Tibial nerve (tissue), 4 donors: ENCODE measurements around the gene ATP11C. TPM values are rescaled to one million over a fixed set of nuclear protein-coding genes. Genes with fewer than 3 reads are reported as not detected.

ENCODE experiments used
- DNase-seq, 2 donors: peaks; one replicate each; pipeline ENCODE4 v3.0.0-alpha.2; 2019; ENCODE audit warnings: low spot score in 2 of 2
- H3K27ac ChIP-seq, 4 donors: fragments of 200-600 bp; sonication (generic) in 3 of 4; one replicate each; pipeline ENCODE4 v1.5.1; 2017 to 2019; ENCODE audit warnings: mild to moderate bottlenecking in 1 of 4
- H3K27me3 ChIP-seq, 2 donors: fragments of 200-600 bp; sonication (generic) in 1 of 2; one replicate each; pipeline versions ENCODE4 v1.5.1 to v1.6.0; 2017 to 2019
- H3K36me3 ChIP-seq, 3 donors: fragments of 200-600 bp; sonication (generic); one replicate each; pipeline ENCODE4 v1.5.1; 2018 to 2019
- H3K4me1 ChIP-seq, 4 donors: fragments of 200-600 bp; sonication (generic) in 3 of 4; one replicate each; pipeline ENCODE4 v1.5.1; 2017 to 2019
- H3K4me3 ChIP-seq, 4 donors: fragments of 200-600 bp; sonication (generic) in 3 of 4; one replicate each; pipeline ENCODE4 v1.5.1; 2017 to 2019; ENCODE audit warnings: mild to moderate bottlenecking in 1 of 4, moderate library complexity in 1 of 4
- H3K9me3 ChIP-seq, 4 donors: fragments of 200-600 bp; sonication (generic) in 3 of 4; one replicate each; pipeline ENCODE4 v1.5.1; 2017 to 2019
- CTCF ChIP-seq, 5 experiments: fragments of 200-600 bp in 3 of 5; fragments of 450-650 bp in 2 of 5; sonication (generic) in 3 of 5; IDR thresholded peaks; one replicate each; pipeline ENCODE4 v1.5.1; 2016 to 2019; ENCODE audit warnings: antibody characterized with exemption in 5 of 5, mild to moderate bottlenecking in 3 of 5, moderate library complexity in 2 of 5
- EP300 ChIP-seq, 2 donors: sonication (generic); formaldehyde crosslinking; IDR thresholded peaks; one replicate each; pipeline ENCODE4 v1.6.1; 2017; ENCODE audit warnings: antibody characterized with exemption in 2 of 2, mild to moderate bottlenecking in 1 of 2
- POLR2A ChIP-seq, 2 donors: fragments of 450-650 bp; IDR thresholded peaks; one replicate each; pipeline ENCODE4 v1.6.1; 2017; ENCODE audit warnings: antibody characterized with exemption in 2 of 2, mild to moderate bottlenecking in 2 of 2, moderate library complexity in 2 of 2
- WGBS, 2 donors: methylation state at CpG; one replicate each; pipeline ENCODE4 v1.1.5; 2018; 5-methylcytosine and 5-hydroxymethylcytosine counted together
- total RNA-seq, 4 donors: library from RNA; depleted of rRNA; stranded (reverse); fragments of >200 nt; gene quantifications; one replicate each; pipeline ENCODE4 v1.1.0, GENCODE V29; 2016

ATP11C gene
- total RNA-seq, 4 donors from 2014 or later: 24.1 to 37.8 (median 32.9) TPM

- H3K36me3 ChIP-seq: no peaks in the 10 kb centered on the region
- H3K9me3 ChIP-seq: no peaks in the 10 kb centered on the region
- WGBS, 2 donors: 56 to 69% methylated on average over 3 of the region's 3 CpGs
- no peaks in the 10 kb centered on the region for H3K27me3 ChIP-seq
- H3K27ac ChIP-seq: no peak overlapping the region
- no peak overlapping the region for H3K4me3 ChIP-seq
- DNase-seq: no peak
- TF ChIP-seq CTCF (IDR thresholded peaks at IDR 0.05) (no peak), POLR2A (IDR thresholded peaks at IDR 0.05) (no peak), EP300 (IDR thresholded peaks at IDR 0.05) (no peak)
- no peaks in the 10 kb centered on the region for H3K4me1 ChIP-seq
These were observed 16.9 kb upstream of the ATP11C start for GRCh38 chrX:139949703-139950102.

- Histone ChIP-seq H3K4me1 (no peaks in the 10 kb centered on the region), H3K4me3 (no peak overlapping the region), H3K36me3 (no peaks in the 10 kb centered on the region), H3K9me3 (no peaks in the 10 kb centered on the region), H3K27ac (no peak overlapping the region), H3K27me3 (no peaks in the 10 kb centered on the region)
- WGBS, 2 donors: 69 to 84% methylated on average over 3 of the region's 3 CpGs
- DNase-seq: no peak
- no peak for TF ChIP-seq EP300 (IDR thresholded peaks at IDR 0.05)
- no peak for TF ChIP-seq POLR2A (IDR thresholded peaks at IDR 0.05)
- TF ChIP-seq CTCF (IDR thresholded peaks at IDR 0.05): no peak
These were observed 12.2 kb upstream of the ATP11C start for GRCh38 chrX:139945075-139945474.

GRCh38 chrX:139936259-139936658, 3.4 kb upstream of the ATP11C start:
- H3K9me3 ChIP-seq: no peaks in the 10 kb centered on the region
- TF ChIP-seq CTCF (IDR thresholded peaks at IDR 0.05) (no peak), EP300 (IDR thresholded peaks at IDR 0.05) (no peak)
- H3K4me3 ChIP-seq: no peak overlapping the region
- H3K27me3 ChIP-seq: peaks cover 0 to 4% of the 10 kb centered on the region in 2 donors
- H3K4me1 ChIP-seq: no peaks in the 10 kb centered on the region
- H3K36me3 ChIP-seq: no peaks in the 10 kb centered on the region
- H3K27ac ChIP-seq: no peak overlapping the region
- DNase-seq: no peak

GRCh38 chrX:139933904-139934303, 1.1 kb upstream of the ATP11C start:
- Histone ChIP-seq H3K27ac (peak overlapping the region; percentile 96 to 99 (median 98)), H3K27me3 (peaks cover 0 to 4% of the 10 kb centered on the region in 2 donors), H3K9me3 (no peaks in the 10 kb centered on the region), H3K4me3 (peak overlapping the region; percentile 56 to 91 (median 84)), H3K4me1 (no peaks in the 10 kb centered on the region), H3K36me3 (no peaks in the 10 kb centered on the region)
- WGBS, 2 donors: 57 to 70% methylated on average over 15 of the region's 15 CpGs
- no peak for DNase-seq
- TF ChIP-seq CTCF (IDR thresholded peaks at IDR 0.05) (no peak), POLR2A (IDR thresholded peaks at IDR 0.05) (no peak), EP300 (IDR thresholded peaks at IDR 0.05) (no peak)

- no peaks in the 10 kb centered on the region for H3K9me3 ChIP-seq
- peak overlapping the region; percentile 56 to 91 (median 84) for H3K4me3 ChIP-seq
- DNase-seq: peak; percentile 15 to 20
- H3K4me1 ChIP-seq: no peaks in the 10 kb centered on the region
- H3K27me3 ChIP-seq: peaks cover 0 to 4% of the 10 kb centered on the region in 2 donors
- peak overlapping the region; percentile 96 to 99 (median 98) for H3K27ac ChIP-seq
- TF ChIP-seq EP300 (IDR thresholded peaks at IDR 0.05) (no peak), CTCF (IDR thresholded peaks at IDR 0.05) (no peak), POLR2A (IDR thresholded peaks at IDR 0.05) (no peak)
- no peaks in the 10 kb centered on the region for H3K36me3 ChIP-seq
- 37% methylated on average over 76 of the region's 109 CpGs; no CpG with 5 or more reads in 1 of the 2 donors for WGBS, 2 donors
These were observed 566 bp downstream of the ATP11C start for GRCh38 chrX:139932073-139932900.
